HG03280 (cell line): ENCODE results near the gene LRRC10B.

Source experiments
- ATAC-seq: cut with Tn5 transposase; IDR thresholded peaks from one replicate; pipeline ENCODE4 v1.9.1; 2021; ENCODE audit warnings: mild to moderate bottlenecking, moderate library complexity; ENCODE audit not compliant: unreplicated experiment

The LRRC10B gene

DNA sequence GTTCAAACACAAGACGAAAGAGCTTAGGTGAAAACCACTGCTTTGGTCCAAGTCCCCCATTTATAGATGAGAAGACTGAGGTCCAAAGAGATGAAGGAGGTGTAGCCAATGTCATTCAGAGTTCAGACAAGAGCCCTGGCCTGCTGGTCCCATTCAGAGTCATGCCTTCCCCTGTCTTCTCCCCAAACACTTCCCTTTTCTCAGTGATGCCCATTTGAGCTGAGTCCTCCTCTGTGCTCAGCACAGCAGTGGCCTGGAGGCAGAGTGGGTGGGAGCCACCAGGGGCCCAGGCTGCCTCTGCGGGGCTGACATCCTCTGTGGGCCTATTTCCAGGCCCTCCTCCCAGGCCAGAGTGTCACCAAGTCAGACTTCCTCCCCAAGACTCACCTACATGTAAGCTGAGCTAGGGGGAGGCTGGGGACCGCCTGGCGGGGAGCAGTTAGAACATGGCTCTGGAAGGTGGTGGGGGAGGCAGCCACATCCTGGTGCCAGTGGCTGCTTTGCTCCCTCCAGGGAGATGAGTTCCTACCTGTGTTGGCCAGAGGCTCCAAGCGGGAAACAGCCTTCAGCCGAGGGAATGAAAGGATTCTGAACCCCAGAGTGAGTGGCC, 22.4 kb upstream of the LRRC10B start:
- ATAC-seq: no peak

DNA sequence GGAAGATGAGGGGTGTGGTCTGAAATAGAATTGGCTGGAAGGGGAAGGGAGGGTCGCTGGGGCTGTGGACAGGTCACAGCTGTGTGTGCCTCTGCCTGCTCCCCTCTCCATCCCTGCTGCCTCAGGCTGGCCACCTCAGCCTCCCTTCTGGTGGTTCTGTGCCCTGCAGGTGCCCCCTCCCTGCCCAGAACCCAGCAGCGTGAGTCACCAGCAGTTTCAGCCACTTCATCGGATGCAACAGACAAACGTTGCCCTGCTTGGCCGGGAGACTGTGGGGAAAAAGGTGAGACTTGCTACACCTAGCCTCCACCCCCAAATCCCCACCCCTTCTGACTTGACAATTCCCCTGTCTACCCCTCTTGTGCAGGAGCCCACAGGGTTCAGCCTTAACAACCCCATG, 21.8 kb upstream of the LRRC10B start:
- ATAC-seq: no peak

GRCh38 chr11:61487342-61488025, 21.1 kb upstream of the LRRC10B start:
- no peak for ATAC-seq

DNA sequence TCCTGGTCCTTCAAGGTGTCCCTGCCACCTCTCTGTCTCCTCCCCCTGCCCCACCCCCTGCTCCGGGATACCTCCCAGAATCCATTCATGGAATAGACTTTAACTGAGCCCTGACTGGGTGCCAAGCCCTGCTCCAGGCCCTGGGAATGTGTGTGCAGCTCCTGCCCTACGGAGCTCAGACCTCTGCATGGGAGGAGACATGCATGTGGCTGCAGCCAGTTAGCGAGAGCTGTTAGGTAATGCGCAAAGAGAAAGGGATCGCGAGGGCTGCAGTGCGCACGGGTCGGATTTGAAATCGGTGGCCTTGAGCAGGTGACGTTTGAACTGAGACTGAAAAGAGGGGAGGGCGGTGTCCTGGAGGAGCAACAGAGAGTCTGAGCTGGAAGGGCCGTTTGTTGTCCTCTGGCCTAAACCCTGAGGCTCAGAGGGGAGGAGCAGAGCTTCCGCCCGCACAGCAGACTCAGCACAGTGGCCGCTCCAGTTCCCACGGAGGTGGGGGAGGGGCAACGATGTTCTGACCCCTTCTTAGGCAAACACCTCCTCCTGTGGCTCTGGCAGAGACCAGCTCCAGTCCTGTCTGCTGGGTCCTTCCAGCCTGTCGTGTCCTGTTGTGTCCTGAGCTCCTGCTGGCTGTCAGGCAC, 19.8 kb upstream of the LRRC10B start:
- no peak for ATAC-seq

GRCh38 chr11:61489833-61490721, 18.5 kb upstream of the LRRC10B start:
- ATAC-seq: no peak

- no peak for ATAC-seq
Measured at GRCh38 chr11:61491736-61492395, 16.7 kb upstream of the LRRC10B start.

GRCh38 chr11:61494381-61494961, 14.1 kb upstream of the LRRC10B start:
- ATAC-seq: no peak

GRCh38 chr11:61495801-61496601, 12.5 kb upstream of the LRRC10B start:
- no peak for ATAC-seq

DNA sequence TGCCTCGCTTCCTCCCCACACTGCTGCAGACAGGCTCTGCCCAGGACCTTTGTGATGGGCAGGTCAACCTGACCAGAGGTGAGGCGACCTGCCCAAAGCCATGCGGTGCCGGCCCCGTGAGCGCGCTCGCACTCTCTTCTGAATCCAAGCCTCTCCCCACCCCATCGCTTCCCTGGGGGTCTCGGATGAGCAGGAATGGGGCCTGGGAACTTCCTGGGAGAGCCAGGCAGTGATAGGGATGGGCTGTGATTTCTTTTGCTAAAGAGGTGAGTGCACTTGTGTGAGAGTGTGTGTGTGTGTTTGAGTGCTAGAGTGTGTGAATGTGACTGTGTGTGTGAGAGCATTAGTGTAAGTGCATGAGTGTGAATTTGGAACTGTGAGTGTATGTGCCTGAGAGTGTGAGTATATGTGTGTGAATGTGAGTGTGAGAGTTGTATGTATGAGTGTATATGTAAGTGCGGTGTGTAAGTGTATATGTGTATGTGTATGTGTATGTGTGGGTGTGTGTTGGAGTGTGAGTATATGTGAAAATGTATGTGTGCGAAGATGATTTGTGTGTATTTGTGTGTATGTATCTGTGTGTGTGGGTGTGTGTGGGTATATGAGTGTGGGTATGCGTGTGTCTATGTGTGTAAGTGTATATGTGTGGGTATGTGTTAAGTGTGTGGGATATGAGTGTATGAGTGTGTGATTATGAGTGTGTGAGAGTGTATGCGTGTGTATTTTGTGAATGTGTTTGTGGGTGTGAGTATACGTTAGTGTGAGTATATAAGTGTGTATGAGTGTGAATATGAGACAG, 11.7 kb upstream of the LRRC10B start:
- no peak for ATAC-seq

- no peak for ATAC-seq
Measured at GRCh38 chr11:61497473-61497872, 11.1 kb upstream of the LRRC10B start.

GRCh38 chr11:61497876-61498275, 10.7 kb upstream of the LRRC10B start:
- no peak for ATAC-seq

GRCh38 chr11:61498767-61499341, 9.7 kb upstream of the LRRC10B start:
- no peak for ATAC-seq

GRCh38 chr11:61499816-61500491, 8.6 kb upstream of the LRRC10B start:
- ATAC-seq: no peak

DNA sequence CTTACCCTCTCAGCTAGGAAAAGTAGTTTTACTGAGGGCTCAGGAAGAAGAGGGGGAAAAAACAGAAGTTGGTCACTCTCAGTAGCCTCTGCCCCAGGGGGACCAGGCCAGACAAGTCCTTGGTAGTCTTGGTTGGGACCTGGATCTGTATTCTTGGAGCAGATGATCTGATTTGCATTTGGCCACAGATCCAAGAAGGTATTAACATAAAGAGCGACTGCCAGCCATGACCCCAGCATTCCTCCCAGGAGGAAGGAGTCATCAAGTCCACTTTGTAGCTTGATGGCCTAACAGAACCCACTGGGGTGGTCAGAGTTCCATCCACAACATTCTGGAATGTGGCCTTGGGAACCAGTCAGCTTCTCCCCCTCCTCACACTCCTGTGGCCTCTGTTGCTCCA, 6.0 kb upstream of the LRRC10B start:
- ATAC-seq: no peak

- no peak for ATAC-seq
Measured at GRCh38 chr11:61503135-61503770, 5.3 kb upstream of the LRRC10B start.

DNA sequence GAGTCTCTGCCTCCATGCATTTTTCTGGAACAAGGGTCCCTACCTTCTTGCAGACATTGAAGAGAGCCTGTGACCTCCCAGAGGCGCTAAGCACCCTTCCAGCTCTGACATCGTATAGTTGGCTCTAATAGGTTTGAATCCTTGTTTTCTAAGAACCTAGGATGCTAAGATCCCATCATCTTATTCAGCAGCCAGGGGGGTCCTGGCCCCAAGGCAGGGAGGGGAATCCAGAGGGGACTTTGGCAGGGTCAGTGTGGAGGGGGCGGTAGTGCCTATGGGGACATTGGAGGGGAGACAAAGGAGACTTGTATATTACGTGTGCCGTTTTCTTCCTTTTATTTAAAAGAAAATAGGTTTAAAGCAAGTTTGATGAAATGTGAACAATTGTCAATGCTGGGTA, 3.4 kb upstream of the LRRC10B start:
- ATAC-seq: no peak

DNA sequence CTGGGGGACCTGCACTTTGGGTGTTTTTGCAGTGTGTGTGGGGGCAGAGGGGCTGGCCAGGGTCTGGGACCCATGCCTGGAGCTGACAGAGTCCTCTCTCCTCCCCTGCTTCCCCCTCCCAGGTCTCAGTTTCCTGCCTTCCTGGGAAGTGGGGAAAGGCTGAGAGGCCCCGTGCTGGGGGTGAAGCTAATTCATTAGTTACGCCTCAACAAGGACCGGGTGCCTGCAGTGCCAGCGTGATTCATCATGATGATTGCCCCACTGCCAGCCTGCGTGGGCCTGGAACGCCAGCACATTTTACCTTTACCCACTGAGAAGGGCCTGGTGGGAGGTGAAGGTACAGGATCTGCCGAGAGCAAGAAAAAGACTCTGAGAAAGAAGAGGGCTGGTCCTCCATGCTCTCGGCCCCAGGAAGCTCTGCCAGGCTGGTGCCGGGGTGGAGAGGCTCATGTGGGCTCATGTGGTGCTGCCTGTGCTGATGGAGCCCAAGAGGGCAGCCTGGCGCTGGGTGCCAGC, 2.9 kb upstream of the LRRC10B start:
- ATAC-seq: no peak
